ENCODE results near the gene NOVA2. TPM values are rescaled to one million over a fixed set of nuclear protein-coding genes. Genes with fewer than 3 reads are reported as not detected.

Gene NOVA2
- total and polyA plus RNA-seq, 2 of the 8 experiments (the other 6 are each of a cell fraction or from before 2014, with no cell fraction given) = 3.2 to 24.6 TPM

- Histone ChIP-seq H3K4me3 (ENCODE audit: extremely low read depth in 1 of 4, insufficient read depth in 2 of 4, low read depth in 3 of 4, low read length in 4 of 4) (no peak overlapping the region), H3K18ac (ENCODE audit: extremely low read depth, low read length) (no peak overlapping the region), H3K14ac (ENCODE audit: insufficient read length) (no peak overlapping the region), H3K9ac (replicated peaks in 1 of 4; ENCODE audit: extremely low read depth in 1 of 4, low read depth in 3 of 4, low read length in 3 of 4) (no peak overlapping the region), H2BK120ac (replicated peaks; ENCODE audit: low read depth, low read length) (no peak overlapping the region), H2BK5ac (ENCODE audit: low read depth, low read length) (no peak overlapping the region), H3K4me1 (replicated peaks in 1 of 4; ENCODE audit: control insufficient read depth in 3 of 4, insufficient read depth in 4 of 4, low read length in 3 of 4) (peaks cover 0 to 5% (median 4%) of the 10 kb centered on the region in 4 experiments; a peak in 5 of 7 replicates), H4K5ac (ENCODE audit: insufficient read length, low read depth, low read length) (no peak overlapping the region), H2BK15ac (ENCODE audit: low read length) (no peak overlapping the region), H4K20me1 (replicated peaks in 1 of 2; ENCODE audit: control insufficient read depth in 1 of 2, insufficient read depth in 2 of 2, low read length in 2 of 2) (peaks cover 5 to 7% of the 10 kb centered on the region in 2 experiments), H2AFZ (ENCODE audit: low read length) (no peak overlapping the region), H4K91ac (replicated peaks; ENCODE audit: insufficient read length, low read length) (no peak overlapping the region), H3K23ac (ENCODE audit: insufficient read length) (no peak overlapping the region), H4K8ac (ENCODE audit: extremely low read depth, insufficient read depth, low read length) (no peak overlapping the region), H3K79me2 (ENCODE audit: control insufficient read depth in 1 of 2, insufficient read depth in 2 of 2, low read length in 2 of 2) (no peaks in the 10 kb centered on the region), H3K56ac (replicated peaks; ENCODE audit: insufficient read length, low read depth, low read length) (no peak overlapping the region), H2BK12ac (ENCODE audit: low read depth, low read length) (no peak overlapping the region), H3K23me2 (ENCODE audit: low read depth, low read length) (peaks cover under 1% of the 10 kb centered on the region; the same call in 1 of the 2 replicates), H3K27ac (ENCODE audit: low read depth, low read length) (no peak overlapping the region), H3K9me3 (ENCODE audit: insufficient read depth in 2 of 2, low read depth in 1 of 2, low read length in 1 of 2) (no peaks in the 10 kb centered on the region), H2AK5ac (ENCODE audit: low read depth, low read length) (no peak overlapping the region), H3K79me1 (ENCODE audit: low read depth, low read length) (peaks cover 1% of the 10 kb centered on the region; the same call in 1 of the 2 replicates), H3K4me2 (ENCODE audit: insufficient read depth in 1 of 2, low read depth in 2 of 2, low read length in 2 of 2) (no peak overlapping the region), H3K36me3 (ENCODE audit: control insufficient read depth in 2 of 4, insufficient read depth in 4 of 4, low read length in 3 of 4) (peaks cover 0 to 3% (median 0%) of the 10 kb centered on the region in 4 experiments; a peak in 1 of 8 replicates), H3K4ac (replicated peaks; ENCODE audit: insufficient read length, low read depth, low read length) (no peak overlapping the region), H2BK20ac (ENCODE audit: low read length) (no peak overlapping the region), H3K27me3 (replicated peaks in 1 of 4; ENCODE audit: control insufficient read depth in 3 of 4, extremely low read depth in 1 of 4, insufficient read depth in 3 of 4, low read length in 3 of 4) (peaks cover 0 to 1% (median 0%) of the 10 kb centered on the region in 4 experiments; a peak in 2 of 7 replicates)
- 80% methylated on average over 7 of the region's 7 CpGs; no CpG with 5 or more reads in 1 of the 2 experiments for WGBS, 2 experiments (ENCODE audit: extremely low coverage in 1 of 2, insufficient coverage in 1 of 2, insufficient read length in 1 of 2, insufficient replicate concordance in 2 of 2, low coverage in 1 of 2, low lambda C conversion rate in 2 of 2, missing lambda C conversion rate in 1 of 2)
- CTCF ChIA-PET (ENCODE audit: partially characterized antibody) = interaction anchor here (1.0 to 1.2 kb wide), 2 partner anchors 42 to 84 kb away, joined by 3 to 4 read pairs; no protein-coding TSS in a partner anchor
- DNase-seq (ENCODE audit: low read depth in 1 of 2, low spot score in 2 of 2) (no peak), FAIRE-seq (no peak)
- no peak for TF ChIP-seq HDAC6 (IDR thresholded peaks at IDR 0.05; ENCODE audit: low read depth, low read length)
- no peak for TF ChIP-seq SUZ12 (IDR thresholded peaks at IDR 0.05; ENCODE audit: low read length)
- no peak for TF ChIP-seq PHF8 (conservative IDR thresholded peaks at IDR 0.05; ENCODE audit: low read depth, low read length)
- no peak for TF ChIP-seq EZH2 (IDR thresholded peaks at IDR 0.05; ENCODE audit: low read depth, low read length, severe bottlenecking)
- TF ChIP-seq POLR2A (IDR thresholded peaks at IDR 0.05; ENCODE audit: control extremely low read depth in 1 of 2, low read depth in 2 of 2, low read length in 2 of 2) = no peak
- TF ChIP-seq CBX5 (IDR thresholded peaks at IDR 0.05; ENCODE audit: low read depth, low read length) = no peak
- TF ChIP-seq GTF2F1 (IDR thresholded peaks at IDR 0.05; ENCODE audit: borderline replicate concordance, low read depth, low read length) = no peak
- no peak for TF ChIP-seq NRF1 (IDR thresholded peaks at IDR 0.05; ENCODE audit: low read depth, low read length)
- no peak for TF ChIP-seq KDM1A (IDR thresholded peaks at IDR 0.05; ENCODE audit: borderline replicate concordance, low read length)
- TF ChIP-seq CTBP2 (IDR thresholded peaks at IDR 0.05; ENCODE audit: borderline replicate concordance, insufficient read depth, insufficient read length, low read length) = no peak
- TF ChIP-seq BACH1 (IDR thresholded peaks at IDR 0.05; ENCODE audit: low read length) = no peak
- TF ChIP-seq MAFK (IDR thresholded peaks at IDR 0.05; ENCODE audit: low read depth, low read length) = no peak
- no peak for TF ChIP-seq TAF7 (optimal IDR thresholded peaks at IDR 0.05; ENCODE audit: borderline replicate concordance, low read depth, low read length)
- no peak for TF ChIP-seq POLR2AphosphoS5 (IDR thresholded peaks at IDR 0.05; ENCODE audit: low read depth, low read length)
- POLR2A ChIA-PET (ENCODE audit: partially characterized antibody) = interaction anchor here (1.7 kb wide), 1 partner anchor 9 kb away, joined by 4 read pairs; no protein-coding TSS in a partner anchor
Observed at GRCh38 chr19:45967246-45967645, 6.4 kb downstream of the NOVA2 start.
